ENCODE data around the gene MSMB. TPM values are rescaled to one million over a fixed set of nuclear protein-coding genes. Genes with fewer than 3 reads are reported as not detected.

Gene MSMB
- total and polyA plus RNA-seq, 9 of the 15 experiments (the other 6 are each of a cell fraction or from before 2014, with no cell fraction given): 0.21 to 0.60 TPM; not detected in 7

- TF ChIP-seq HDAC3 (IDR thresholded peaks at IDR 0.05; ENCODE audit: borderline replicate concordance, partially characterized antibody) (peak; percentile 41), ZNF124 (CRISPR knock-in tag; IDR thresholded peaks at IDR 0.05) (no peak), ATF1 (CRISPR knock-in tag; IDR thresholded peaks at IDR 0.05) (no peak), ATF1 (tag; IDR thresholded peaks at IDR 0.05) (peak; percentile 0; the same call in 1 of the 2 replicates), HDAC2 (IDR thresholded peaks at IDR 0.05) (peak; percentile 58; the same call in 1 of the 2 replicates), PML (IDR thresholded peaks at IDR 0.05; ENCODE audit: low read length) (peak; percentile 88), ZNF217 (CRISPR knock-in tag; IDR thresholded peaks at IDR 0.05) (no peak), EP300 (IDR thresholded peaks at IDR 0.05; ENCODE audit: low read length) (peak; percentile 93), RBFOX2 (IDR thresholded peaks at IDR 0.05; ENCODE audit: low read depth, low read length) (0 out of 2 replicates have a peak, but pooled peaks have one; percentile 9), FOXK2 (conservative IDR thresholded peaks at IDR 0.05 in 1 of 2, IDR thresholded peaks at IDR 0.05 in 1 of 2; ENCODE audit: low read depth in 2 of 2) (peak; percentile 75 to 81), ATF7 (IDR thresholded peaks at IDR 0.05) (0 out of 2 replicates have a peak, but pooled peaks have one; percentile 44), ZMIZ1 (IDR thresholded peaks at IDR 0.05; ENCODE audit: low read depth in 2 of 2, low read length in 2 of 2) (peak in 1 of 2 experiments; percentile 73; a peak in 2 of 4 replicates), UBTF (IDR thresholded peaks at IDR 0.05; ENCODE audit: borderline replicate concordance in 1 of 2, low read depth in 2 of 2, low read length in 2 of 2) (peak in 1 of 2 experiments; percentile 59; a peak in 1 of 4 replicates), ZNF639 (CRISPR knock-in tag; conservative IDR thresholded peaks at IDR 0.05 in 1 of 2, IDR thresholded peaks at IDR 0.05 in 1 of 2) (peak in 1 of 2 experiments; percentile 61; a peak in 2 of 4 replicates), ETV1 (tag; conservative IDR thresholded peaks at IDR 0.05; ENCODE audit: low read depth) (peak; percentile 76), CCNT2 (IDR thresholded peaks at IDR 0.05; ENCODE audit: borderline replicate concordance, extremely low read depth, insufficient read length, low read depth, low read length) (peak; percentile 39), MNT (conservative IDR thresholded peaks at IDR 0.05) (peak; percentile 46 to 65; a peak in 3 of 4 replicates), CREM (IDR thresholded peaks at IDR 0.05; ENCODE audit: low read depth) (peak; percentile 57)
Observed at GRCh38 chr10:46018453-46019176, 27.5 kb downstream of the MSMB start (continued).
